Measurements from ENCODE around the gene SNED1.

SNED1 gene

DNA sequence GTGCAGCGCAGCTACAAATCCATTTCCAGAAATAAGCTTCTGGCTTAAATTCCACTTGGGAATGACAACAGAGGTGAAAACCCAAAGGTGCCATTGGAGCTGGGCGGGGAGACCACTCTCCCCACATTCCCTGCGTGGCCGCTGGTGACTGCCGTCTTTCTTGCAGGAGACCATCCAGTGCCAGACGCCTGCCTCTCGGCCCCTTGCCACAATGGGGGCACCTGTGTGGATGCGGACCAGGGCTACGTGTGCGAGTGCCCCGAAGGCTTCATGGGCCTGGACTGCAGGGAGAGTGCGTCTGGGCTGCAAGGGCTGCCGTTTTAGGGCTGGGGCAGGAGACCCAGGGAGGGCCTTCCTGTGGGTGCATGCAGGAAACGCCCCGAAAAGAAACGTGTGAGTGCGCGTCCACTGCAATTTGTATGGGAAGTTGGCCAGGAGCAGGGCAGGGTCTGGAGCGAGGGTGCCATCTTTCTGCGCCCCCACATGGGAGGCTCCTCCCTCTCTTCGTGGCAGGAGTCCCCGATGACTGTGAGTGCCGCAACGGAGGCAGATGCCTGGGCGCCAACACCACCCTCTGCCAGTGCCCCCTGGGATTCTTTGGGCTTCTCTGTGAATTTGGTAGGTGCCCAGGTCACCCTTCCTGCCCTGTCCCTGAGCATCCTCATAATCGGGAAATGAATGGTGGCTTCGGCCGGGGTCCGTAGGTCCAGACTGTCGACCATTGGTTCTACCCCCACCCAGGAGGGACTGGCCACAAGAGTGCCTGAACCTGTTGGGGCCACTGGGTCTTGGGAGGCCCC, 49.9 kb downstream of the SNED1 start:
- no peak for DNase-seq (ENCODE audit: low read depth)

DNA sequence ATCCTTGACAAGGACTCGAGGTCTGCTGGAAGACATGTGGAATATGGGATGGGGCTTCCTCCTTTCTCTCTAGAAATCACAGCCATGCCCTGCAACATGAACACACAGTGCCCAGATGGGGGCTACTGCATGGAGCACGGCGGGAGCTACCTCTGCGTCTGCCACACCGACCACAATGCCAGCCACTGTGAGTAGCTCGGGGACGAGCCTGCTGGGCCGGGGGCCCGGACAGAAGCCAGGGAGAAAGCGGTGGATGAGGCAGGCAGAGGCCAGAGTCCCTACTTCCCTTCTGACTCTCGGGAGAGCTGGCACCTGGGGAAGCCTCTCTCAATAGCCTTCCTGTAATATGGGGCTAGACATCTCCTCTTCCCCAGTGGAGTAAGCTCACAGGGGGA, 50.5 kb downstream of the SNED1 start:
- DNase-seq (ENCODE audit: low read depth) = no peak

DNA sequence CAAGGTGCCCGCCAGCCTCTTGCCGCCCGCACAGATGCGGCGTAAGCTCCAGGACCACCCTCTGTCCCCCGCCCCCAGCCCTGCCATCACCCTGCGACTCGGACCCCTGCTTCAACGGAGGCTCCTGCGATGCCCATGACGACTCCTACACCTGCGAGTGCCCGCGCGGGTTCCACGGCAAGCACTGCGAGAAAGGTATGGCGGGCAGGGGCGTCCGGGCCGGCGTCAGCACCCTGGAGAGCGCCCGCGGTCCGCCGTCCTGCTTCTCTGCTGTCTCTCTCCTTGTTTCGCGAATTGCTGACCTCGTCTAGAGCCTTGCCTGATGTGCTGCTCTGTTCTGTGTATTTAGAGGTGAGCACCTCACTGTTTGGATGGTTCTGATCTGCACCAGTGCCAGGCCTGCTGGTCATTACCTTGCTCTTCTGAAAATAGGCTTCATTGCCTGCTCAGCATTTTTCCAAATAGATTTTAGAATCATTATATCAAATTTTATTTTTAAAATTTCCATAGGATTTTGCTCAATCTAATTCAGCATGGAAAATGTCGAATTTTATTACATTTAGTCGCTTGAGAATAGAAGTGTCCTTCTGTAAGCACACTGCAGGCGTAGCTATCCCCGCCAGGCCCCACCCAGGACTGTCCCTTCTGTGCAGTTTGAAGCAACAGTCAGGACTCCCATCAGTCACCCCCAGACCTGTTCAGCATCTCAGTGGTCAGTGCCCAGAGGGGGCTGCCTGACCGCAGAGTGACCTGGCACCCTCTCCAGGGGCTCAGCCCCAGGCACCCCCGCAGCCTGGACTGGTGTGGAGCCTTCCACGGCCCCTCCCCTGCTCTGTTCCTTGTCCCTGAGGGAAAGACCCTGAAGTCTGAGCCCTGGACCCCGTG, 51.6 kb downstream of the SNED1 start:
- DNase-seq (ENCODE audit: low read depth) = no peak

DNA sequence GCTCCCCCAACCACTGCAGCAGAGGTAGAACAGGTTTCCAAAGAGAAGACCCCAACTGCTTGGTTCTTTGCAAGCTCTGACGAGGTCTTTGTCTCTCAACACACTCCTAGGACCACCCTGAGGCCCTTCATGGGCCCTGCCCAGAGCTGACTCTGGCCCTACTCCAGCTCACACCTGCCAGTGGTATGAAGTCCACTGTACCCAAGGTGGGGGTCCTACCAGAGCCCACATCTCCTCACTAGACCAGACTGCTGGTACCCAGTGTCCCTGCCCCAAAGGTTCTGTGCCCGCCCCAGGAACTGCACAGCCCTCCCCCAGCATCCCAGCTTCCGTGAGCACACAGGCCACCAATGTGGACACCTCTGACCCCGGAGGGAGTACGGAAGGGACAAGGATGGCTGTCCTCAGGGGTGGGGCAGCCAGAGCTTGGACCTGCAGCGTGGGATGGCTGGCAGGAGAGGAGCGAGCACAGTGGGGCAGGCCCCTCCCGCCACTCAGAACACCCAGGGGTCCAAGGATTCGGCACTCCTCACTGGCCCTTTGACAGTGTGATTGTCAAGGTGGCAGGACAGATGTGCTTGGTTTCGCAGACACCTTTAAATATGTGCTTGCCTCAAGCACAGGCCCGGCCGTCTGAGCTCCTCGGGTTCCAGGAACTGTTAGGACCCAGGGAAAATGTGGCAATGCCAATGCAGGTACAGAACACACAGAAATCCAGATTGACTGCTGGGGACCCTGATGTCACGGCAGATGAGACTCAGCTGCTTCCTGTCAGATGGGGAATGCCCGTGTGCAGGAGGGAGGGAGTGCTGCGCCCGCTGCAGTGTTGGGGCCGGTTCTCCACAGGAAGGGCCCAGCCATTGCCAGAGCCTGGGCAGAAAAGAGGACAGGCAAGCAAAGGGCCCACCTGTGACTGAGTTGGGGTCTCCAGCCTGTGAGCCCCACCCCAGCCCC, 52.5 kb downstream of the SNED1 start:
- no peak for DNase-seq (ENCODE audit: low read depth)

DNA sequence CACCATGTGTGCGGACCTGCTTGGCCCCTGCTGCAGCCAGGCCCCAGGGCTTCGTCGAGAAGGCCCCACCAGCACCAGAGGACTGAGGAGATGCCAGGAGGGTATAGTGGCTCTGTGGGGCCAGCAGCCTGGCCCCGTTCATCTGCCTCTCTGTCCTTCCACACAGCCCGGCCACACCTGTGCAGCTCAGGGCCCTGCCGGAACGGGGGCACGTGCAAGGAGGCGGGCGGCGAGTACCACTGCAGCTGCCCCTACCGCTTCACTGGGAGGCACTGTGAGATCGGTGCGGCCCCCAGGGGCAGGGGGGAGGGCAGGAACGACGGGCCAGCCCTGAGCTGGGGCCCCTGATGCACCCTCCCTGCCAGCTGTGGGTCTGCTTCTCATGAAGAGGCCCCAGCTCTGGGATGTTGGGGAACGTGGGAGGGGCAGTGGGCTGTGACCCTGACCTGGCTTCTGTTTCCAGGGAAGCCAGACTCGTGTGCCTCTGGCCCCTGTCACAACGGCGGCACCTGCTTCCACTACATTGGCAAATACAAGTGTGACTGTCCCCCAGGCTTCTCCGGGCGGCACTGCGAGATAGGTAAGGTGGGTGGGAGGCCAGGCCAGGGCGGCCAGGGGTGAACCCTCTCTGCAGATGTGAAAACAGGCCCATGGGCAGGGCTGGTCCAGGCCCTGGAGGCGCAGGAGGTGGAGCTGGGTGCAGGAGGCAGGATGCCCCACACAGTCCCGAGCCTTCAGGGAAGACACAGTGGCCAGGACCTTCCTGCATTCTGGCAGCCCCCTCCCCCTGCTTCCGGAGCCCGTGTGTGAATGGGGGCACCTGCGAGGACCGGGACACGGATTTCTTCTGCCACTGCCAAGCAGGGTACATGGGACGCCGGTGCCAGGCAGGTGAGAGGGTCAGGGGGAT, 53.4 kb downstream of the SNED1 start:
- DNase-seq (ENCODE audit: low read depth) = no peak

DNA sequence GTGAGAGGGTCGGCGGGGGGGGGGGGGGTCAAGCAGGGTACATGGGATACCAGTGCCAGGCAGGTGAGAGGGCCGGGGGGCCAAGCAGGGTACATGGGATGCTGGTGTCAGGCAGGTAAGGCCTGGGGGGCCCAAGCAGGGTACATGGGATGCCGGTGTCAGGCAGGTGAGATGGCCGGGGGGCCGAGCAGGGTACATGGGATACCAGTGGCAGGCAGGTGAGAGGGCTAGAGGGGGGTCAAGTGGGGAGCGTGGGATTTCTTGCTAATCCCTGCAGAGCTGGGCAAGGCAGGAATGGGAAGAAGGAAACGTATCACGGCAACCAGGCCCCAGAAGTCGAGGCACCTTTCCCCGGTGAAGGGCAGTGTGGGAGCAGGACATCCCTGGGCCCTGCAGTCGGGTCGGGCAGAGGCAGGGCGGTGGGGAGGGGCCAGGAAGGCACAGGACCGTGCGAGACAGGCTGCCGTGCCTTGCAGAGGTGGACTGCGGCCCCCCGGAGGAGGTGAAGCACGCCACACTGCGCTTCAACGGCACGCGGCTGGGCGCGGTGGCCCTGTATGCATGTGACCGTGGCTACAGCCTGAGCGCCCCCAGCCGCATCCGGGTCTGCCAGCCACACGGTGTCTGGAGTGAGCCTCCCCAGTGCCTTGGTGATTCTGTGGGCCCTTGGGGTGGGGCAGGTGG, 54.4 kb downstream of the SNED1 start:
- DNase-seq (ENCODE audit: low read depth) = no peak

DNA sequence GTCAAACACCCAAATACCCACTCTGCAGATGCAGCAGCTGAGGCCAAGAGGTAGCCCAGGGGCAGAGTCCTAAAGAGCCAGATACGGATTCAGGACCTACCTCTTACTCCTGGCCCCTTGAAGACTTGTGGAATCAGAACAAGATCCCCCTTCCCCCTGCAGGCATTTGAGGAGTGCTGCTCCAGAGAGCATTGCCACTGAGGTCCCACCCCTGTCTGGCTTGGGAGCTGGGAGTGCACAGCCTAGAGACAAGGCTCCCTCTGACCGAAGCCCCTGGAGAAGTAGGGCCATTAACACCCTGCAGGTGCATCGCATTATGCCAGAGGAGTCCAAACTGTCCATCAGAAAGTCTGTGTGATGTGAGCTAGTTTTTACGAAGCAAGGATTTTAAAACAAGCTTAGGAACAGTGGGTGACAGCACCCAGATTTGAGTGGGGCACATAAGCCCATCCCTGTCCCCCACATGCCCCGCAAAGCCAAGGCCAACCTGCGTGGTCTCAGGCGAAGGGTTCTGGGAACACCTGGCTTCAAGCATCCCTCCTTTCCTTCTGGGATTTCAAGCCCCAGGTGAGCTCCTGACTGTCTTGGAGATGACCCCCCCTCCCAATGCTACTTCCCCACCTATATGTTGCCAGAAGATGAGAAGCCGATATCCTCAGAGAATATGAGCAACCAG, 55.3 kb downstream of the SNED1 start:
- DNase-seq (ENCODE audit: low read depth) = no peak

DNA sequence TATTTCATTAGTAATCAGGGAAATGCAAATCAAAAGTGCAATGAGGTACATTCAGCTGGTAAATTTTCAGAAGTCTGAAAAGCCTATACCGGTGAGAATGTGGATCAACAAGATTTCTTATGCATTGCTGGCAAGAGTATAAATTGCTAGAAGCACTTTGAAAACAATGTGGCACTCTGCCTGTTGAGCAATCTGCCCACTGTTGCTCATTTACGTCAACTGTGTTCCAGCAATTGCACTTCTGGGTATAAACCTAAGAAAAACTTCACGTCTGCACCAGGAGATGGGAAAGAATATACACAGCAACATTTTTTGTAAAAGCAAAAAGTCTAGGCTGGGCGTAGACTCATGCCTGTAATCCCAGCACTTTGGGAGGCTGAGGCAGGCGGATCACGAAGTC, 62.9 kb downstream of the SNED1 start:
- no peak for DNase-seq (ENCODE audit: low read depth)

DNA sequence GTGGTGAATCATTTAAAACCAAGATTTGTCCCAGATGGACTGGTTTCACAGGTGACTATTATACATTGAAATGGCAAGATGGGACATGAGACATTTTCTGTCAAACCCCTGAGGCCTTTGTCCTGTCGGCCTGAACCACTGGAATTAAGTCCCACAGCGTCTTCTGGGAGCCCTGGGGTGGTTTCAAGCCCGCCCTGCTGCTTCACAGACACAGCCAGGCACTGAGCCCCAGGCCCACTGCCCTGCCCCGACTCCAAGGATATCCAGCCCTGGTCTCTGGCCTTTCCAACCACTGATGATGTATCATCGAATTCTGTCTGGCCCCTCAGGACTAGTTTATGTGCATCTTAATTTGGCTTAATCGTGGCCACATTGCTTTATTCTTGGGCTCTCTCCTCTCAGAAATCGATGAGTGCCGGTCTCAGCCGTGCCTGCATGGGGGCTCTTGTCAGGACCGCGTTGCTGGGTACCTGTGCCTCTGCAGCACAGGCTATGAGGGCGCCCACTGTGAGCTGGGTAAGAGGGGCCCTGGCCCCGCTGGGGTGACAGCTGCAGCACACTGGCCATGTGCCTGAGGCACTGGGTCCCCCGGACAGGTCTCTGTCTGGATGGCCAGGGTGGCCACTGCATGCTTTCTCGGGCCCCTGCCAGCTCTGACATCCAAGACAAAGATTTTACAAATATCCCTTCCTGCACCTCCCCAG, 64.1 kb downstream of the SNED1 start:
- no peak for DNase-seq (ENCODE audit: low read depth)

DNA sequence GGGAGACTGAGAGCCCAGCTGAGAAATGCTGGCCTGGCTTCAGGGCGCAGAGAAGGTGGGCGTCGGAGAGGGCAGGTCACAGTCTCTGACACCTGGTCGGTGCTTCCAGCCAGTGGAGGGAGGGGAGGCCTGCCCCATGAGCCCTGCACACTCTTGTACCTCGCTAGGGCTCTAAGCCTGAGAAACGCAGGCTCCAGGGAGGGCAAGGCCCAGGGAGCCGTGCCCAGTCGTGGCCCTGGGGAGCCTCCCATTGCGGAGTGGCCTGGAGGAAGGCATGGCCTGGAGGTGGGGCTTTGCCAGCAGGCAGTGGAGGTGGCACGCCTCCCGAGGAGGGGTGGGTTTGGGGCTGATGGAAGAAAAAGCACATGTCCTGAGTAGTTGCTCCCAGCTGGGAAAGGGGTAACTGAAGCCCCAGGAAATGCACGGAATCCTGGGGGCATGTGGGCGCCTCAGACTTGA, 64.7 kb downstream of the SNED1 start:
- DNase-seq (ENCODE audit: low read depth) = no peak

DNA sequence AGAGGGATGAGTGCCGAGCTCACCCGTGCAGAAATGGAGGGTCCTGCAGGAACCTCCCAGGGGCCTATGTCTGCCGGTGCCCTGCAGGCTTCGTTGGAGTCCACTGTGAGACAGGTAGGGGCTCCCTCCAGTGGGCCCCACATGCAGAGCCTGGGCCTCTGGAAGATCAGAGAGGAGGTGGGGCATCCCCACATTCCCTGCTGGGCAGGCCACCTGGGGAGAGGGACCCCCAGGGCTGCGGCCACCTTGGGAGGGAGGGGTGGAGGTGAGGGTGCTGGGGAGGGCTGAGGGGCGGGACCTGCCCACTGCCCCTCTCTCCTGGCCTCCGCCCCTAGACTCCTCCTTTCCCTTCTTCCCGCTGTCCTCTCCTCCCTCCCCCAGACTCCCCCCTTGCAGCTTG, 65.2 kb downstream of the SNED1 start:
- no peak for DNase-seq (ENCODE audit: low read depth)

DNA sequence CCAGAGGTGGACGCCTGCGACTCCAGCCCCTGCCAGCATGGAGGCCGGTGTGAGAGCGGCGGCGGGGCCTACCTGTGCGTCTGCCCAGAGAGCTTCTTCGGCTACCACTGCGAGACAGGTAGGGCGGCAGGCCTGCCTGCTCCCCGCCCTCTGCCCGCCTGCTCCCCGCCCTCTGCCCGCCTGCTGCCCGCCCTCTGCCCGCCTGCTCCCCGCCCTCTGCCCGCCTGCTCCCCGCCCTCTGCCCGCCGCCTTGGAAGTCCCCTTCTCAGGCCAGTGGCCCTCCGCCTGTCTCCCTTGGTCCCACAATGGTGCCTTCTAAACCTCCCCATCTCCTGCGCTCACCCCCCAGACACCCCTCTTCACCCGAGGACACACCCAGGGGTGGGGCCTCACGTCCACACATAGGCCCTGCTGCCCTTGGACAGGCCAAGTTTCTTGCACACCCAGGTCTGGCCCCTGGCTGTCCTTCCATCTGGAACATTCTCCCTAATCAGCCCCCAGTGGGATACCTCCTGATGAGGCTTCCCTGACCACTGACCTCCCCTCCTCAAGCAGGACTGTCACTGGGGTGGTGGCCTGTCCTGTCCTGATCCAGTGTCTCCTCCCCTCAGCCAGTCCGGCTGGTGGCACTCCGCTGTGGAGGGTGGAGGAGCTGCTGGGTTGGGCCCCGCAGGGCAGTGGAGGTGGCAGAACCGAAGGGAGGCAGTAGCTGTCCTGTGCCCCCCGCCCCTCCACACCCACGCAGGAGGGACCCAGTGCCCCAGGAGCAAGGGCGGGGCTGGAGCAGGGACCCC, 65.8 kb downstream of the SNED1 start:
- peak; percentile 29 for DNase-seq (ENCODE audit: low read depth)

DNA sequence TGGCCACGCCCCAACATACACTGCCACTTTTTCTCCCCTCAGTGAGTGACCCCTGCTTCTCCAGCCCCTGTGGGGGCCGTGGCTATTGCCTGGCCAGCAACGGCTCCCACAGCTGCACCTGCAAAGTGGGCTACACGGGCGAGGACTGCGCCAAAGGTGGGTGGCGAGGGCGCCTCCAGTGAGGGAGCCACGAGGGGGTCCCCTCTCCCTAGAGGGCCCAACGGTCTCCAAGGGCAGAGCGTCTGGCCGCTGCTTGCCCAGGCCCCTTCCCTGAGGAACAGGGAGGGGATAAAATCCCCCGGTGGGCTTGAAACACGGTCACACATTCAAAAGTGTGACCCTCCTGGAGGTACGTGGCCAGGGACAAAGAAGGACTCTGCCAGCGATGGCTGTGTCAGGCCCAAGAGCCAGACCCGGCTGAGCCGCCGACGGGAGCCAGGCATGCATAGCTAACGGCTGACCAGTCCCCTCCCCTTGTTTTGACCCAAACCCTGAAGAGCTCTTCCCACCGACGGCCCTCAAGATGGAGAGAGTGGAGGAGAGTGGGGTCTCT, 66.5 kb downstream of the SNED1 start:
- DNase-seq (ENCODE audit: low read depth) = no peak

DNA sequence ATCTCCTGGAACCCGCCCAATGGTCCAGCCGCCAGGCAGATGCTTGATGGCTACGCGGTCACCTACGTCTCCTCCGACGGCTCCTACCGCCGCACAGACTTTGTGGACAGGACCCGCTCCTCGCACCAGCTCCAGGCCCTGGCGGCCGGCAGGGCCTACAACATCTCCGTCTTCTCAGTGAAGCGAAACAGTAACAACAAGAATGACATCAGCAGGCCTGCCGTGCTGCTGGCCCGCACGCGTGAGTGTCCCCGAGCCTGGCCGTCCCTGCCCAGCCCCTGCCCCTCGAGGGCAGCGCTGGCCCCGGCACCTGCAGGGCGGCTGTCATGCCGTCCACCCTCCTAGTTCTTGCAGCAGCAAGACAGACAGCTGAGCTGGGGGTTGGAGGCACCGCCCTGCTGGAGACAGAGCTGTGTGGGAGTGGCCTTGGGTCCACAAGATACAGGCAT, 67.0 kb downstream of the SNED1 start:
- no peak for DNase-seq (ENCODE audit: low read depth)

DNA sequence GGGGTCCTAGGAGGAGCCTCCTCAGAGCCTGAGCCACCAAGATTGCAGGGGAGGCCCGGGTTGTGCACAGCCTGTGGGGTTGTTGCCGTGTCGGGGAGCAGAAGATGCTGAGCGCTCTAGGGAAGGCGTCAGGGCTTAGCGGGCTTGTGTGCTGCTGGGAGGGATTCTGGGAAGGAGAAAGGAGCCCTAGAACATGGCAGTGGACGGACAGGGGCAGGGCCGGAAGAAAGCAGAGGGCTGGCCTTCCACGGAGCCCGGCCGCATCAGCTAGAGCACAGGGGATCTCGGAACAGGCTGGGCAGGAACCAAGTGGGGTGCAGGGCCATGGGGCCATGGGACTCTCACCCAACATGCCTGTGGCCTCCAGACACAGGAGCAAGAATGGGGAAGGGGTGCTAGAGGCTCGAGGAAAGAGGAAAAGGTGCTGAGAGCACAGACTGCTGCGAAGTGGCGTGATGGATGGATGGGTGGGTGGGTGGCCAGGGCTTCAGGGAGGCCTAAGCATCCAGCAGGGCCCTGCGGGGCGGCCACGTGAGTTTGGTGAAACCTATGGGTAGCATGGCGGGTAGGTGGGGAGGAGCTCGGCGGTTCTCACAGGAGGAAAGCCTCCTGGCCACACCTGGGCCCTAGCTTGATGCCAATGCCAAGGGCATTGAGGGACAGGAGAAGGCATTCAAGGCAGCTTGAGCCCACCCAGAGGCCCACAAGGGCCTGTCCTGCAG, 67.9 kb downstream of the SNED1 start:
- no peak for DNase-seq (ENCODE audit: low read depth)

DNA sequence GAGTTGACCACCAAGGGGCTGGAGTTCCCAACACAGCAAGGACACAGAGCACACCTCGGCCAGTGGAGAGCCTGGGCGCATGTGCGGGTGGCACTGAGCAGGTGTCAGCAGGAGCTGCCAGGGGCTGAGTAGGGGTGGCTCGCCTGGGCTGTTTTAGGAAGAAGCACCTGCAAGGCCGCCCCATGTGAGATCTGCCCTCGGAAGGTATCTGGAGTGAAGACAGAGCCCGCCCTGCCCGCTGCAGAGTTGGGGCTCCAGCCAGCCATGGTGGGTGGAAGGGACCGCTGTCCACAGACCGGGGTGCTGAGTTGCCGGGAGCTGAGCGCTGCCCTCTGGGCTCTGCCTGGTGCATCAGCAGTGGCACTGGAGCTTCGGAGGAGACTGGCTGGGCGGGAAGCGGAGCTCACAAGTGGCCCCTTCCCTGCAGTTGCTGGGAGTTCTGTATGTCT, 68.5 kb downstream of the SNED1 start:
- no peak for DNase-seq (ENCODE audit: low read depth)

DNA sequence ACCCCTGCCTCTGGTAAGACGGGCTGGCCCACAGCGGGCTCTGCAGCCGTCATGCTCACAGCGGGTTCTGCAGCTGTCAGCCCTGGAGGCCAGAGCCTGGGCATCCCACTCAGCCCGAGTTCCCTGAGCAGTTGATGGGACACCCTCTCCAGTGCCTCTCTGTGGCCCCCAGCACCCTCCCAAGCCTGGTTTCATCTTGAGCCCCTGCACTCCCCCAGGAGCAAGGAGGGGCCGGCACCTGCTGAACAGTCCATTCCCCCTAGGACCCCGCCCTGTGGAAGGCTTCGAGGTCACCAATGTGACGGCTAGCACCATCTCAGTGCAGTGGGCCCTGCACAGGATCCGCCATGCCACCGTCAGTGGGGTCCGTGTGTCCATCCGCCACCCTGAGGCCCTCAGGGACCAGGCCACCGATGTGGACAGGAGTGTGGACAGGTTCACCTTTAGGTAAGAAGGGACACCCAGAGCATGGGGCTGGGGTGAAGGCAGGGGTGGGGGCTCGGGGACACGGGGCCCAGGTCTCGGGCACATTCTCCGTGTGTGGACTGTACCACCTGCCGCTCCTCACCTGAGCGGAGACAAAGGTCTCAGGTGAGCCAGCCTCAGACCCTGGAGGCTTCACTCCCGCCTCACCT, 69.2 kb downstream of the SNED1 start:
- DNase-seq (ENCODE audit: low read depth) = no peak
